Iris pigment epithelial cell (primary cell): ENCODE data around the gene ARHGEF3.
"Not testable (repeated sequence)": the region's sequence is repeated elsewhere in the genome, so short reads cannot be mapped to it uniquely, and the experiment has no call there.

Experiments
- DNase-seq: peaks from one replicate; pipeline ENCODE4 v3.0.0-alpha.2; 2011; ENCODE audit warnings: low read depth

ARHGEF3 gene

DNA sequence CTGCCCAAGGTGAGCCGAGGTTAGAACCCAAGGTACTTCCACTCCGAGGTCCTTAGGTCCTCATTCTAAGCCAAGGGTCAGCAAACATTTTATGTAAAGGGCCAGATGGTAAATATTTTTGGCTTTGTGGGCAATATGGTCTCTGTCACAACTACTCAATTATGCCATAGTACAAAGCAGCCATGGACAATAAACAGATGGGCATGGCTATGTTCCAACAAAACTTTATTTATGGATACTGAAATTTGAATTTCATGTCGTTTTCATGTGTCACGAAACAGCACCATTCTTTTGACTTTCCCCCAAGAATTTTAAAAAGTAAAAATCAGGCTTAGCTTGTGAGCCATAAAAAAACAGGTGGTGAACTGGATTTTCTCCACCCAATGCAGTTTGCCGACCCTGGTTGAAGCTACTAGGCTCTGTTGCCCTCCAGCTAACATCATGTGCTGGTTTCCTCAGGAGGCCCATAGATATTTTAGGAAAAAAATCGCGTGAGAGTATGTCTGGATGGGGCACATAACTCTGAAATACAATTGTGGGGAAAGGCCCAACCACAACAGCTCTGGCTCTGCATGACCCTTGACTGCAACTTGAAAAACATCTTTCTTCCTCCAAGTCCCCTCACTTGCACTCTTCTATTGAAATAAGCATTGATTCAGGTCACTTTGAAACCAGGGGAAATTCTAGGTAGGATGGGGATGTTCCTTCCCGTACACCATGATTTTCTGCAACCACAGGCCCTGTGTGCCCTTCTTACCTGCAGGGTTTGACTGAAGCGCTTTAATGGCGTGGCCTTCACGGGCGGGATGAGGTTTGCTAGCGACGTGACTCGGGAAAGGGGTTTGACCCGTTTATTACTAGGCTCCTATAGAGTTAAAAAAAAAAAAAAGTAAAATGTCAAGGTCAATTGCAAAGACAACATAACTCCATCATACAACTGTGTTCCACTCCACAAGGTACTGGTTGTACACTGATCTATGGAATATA, 28.5 kb downstream of the ARHGEF3 start:
- DNase-seq: no peak

DNA sequence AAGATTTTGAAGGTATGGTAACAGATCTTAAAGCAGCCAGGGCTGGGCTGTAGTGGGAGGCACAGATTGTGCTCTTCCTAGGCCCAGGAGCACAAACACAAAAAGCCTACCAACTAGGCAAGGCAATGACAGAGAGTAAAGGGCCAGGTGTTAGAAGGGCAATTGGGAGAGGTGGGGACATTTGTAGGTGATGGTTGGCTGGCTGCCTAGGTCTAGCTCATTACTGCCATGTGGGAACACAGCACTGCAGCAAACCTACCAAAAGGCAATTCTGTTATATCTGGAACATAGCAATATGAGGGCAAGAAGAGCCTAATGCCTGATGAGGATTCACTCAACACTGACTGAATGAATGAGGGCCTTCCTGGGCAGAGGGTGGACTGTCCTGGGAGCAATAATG, 30.4 kb downstream of the ARHGEF3 start:
- DNase-seq: no peak

DNA sequence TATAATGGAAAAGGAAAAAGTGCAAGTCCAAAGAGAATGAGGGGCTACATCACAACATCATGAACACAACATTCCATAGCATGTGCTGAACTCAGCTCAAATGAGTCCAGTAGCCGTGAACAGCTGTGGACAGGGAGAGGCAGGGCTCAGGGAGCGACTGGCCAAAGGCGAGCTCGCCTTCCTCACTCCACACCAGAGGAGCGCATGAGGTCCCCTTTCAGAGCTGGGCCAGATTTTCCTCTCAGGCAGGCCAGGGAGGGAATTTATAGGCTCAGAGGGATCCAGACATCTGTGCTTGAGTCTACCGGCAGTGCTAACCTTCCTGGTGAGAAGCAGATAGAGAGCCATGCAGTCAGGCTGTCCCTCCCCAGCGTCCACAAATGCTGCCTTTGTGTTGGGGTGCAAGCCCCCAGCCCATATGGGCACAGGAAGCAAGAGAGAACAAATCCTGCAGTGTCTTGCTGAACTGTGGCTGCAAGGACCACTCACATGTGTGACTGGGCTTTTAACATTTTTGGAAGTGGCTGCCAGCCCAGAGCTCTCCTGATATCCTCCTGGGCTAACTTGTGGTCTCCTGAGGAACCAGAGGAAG, 32.5 kb downstream of the ARHGEF3 start:
- no peak for DNase-seq

DNA sequence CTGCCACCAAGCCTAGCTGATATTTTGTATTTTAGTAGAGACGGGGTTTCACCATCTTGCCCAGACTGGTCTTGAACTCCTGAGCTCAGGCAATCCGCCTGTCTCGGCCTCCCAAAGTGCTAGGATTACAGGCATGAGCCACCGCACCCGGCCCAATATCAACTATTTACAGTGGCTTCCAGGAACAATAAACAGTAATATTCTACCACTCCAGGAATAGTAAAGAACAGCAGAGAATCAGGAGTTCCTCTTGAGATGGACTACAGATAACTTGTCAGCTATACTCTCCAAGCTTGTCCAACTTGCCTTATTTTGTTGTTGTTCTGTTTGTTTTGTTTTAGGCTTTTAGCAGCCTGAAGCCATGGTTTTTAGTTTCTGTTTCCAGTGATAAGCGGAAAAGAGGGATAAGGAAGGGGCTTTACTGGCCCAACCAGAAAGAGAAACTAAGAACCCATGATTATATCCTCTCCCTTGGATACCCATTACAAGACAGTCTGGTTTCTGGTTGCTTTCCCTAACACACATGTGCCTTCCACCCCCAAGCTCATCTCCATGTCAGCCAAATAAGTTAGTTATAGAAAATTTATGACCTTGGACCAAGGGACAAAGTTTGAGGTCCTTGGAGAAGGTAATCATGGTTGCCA, 36.7 kb downstream of the ARHGEF3 start:
- DNase-seq: no peak

DNA sequence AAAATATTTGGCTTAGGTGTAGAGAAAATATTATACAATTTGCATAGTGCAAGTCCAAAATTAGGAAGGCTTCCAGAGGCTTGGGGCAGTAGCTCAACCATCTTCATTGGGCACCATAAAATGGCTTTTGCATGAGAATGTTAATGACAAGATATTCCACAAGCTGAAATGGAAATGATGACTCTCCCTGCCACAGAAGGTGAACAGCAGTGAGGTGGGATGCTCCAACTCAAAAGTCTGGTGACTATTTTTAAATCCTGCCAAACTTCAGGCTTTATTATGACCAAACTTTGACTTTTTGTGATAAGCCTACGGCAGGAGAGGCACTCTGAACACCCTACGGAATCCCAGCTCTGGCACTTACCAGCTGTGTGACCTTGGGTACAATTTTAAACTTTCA, 37.6 kb downstream of the ARHGEF3 start:
- no peak for DNase-seq

DNA sequence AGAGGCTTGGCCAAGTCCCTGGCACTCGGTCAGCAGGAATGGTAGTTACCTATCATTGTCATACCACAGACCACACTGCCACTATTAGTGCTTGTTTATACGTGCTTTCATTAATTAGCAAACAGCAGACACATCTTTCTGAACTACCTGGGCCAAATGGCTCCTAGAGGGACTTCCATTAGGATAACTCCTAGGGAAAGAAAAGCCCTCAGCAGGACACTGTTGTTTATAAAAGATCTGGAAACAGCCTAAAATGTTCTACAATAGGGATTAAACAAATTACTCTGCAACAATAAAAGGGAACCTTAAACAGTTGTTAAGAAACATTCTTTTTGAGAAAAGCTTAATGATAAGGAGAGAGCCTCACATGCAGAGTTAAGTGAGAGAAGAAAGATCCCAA, 38.5 kb downstream of the ARHGEF3 start:
- no peak for DNase-seq

DNA sequence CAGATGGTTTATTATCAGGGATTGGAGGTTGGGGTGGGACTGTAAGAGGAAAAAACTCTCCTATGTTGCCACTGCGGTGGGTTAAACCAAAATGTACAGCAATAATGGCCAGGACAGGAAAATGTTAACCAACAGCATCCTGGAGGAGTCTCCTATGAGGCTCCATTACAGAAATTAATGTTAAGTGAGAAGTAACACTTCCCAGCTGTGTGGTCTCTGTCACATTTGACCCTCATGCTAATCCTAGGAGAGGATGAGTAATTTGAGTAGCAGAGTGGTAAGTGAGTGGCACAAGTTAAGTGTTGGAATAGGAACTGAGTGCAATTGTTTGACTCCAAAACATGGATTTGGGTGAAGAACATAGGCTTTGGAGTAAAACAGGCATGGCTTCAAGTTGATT, 39.0 kb downstream of the ARHGEF3 start:
- DNase-seq: no peak

DNA sequence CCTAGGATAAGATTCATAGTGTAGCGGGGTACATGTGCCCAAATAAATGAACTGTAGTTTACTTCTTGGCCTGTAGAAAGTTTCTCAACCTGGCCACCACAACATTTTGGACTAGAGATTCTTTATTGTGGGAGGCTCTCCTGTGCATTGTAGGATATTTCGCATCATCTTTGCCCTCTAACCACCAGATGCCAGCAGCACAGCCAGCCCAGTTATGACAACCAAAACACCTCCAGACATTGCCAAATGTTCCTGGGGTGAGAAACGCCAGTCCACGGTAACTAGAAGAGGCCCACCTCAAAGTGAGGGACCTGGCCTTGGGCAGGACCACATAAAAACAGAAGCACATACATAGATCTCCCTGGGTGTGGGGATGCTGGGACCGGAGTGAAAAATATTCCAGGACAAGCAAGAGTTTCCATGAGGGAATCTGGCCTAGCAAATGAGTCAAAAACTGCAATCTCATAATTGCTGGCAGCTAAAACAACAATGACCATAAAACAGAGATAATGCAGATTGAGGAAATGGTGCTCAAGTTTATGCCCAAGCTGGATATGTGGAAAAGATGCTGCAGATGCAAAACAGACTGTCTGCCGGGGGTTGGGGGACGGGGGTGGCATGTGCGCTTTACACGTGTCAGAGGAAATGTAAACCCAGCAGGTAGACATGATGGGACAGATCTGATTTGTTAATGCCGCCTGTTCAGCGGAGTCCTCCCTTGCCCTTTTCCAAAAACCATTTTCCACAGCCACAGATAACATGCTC, 39.7 kb downstream of the ARHGEF3 start:
- DNase-seq: no peak

DNA sequence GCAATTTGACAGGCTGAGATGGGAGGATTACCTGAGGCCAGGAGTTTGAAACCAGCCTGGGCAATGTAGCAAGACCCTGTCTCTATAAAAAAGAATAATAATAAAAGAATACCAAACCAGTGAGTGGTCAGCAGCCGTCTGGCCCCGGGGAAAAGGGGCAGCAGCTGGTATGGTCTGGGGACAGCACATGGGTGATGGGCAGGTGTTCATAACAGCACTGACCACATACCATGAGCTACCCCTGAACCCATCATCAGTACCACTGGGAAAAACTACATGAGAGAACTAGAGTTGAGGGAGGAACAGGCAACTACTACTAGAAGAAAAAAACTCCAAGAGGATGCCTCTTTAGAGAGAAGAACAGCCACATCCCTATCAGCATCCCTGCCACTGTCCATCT, 40.7 kb downstream of the ARHGEF3 start:
- DNase-seq: no peak

DNA sequence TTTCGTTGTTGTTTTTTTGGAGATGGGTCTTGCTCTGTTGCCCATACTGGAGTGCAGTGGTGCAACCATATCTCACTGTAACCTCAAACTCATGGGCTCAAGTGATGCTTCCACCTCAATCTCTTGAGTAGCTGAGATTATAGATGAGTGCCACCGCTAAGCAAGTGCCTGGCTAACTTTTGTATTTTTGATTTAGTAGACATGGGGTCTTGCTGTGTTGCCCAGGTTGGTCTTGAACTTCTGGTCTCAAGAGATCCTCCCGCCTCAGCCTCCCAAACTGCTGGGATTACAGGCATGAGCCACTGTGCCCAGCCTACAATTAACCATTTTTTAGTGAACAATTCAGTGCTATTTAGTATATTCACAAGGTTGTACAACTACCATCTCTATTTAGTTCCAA, 42.2 kb downstream of the ARHGEF3 start:
- no peak for DNase-seq

DNA sequence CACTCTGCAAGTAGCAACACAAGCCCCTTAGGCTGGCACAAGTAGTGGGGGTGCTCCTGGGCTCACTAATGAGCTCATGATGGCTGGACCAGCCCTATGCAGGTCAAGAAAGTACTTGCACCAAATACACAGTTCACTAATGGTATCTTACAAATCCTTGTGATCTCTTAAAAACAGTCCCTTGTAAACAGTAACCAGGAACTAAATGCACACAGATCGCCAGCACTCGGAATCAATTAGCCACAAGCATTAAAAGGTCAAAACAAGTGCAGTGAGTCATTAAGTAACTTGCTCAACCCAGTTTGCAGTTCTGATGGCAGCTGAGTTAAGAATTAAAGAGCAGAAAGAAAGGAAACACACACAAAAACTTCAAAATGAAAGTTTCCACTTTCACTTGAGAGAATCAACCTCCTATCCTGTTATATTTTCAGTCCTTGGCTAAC, 43.2 kb downstream of the ARHGEF3 start:
- DNase-seq: peak; percentile 97

DNA sequence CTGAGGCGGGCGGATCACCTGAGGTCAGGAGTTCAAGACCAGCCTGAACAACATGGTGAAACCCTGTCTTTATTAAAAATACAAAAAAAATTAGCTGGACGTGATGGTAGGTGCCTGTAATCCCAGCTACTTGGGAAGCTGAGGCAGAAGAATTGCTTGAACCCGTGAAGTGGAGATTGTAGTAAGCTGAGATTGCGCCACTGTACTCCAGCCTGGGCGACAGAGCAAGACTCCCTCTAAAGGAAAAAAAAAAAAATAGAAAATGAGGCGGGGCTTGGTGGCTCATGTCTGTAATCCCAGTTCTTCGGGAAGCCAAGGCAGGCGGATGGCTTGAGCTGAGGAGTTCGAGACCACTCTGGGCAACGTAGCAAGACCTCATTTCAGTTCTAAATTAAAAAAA, 43.7 kb downstream of the ARHGEF3 start:
- not testable (repeated sequence) for DNase-seq

DNA sequence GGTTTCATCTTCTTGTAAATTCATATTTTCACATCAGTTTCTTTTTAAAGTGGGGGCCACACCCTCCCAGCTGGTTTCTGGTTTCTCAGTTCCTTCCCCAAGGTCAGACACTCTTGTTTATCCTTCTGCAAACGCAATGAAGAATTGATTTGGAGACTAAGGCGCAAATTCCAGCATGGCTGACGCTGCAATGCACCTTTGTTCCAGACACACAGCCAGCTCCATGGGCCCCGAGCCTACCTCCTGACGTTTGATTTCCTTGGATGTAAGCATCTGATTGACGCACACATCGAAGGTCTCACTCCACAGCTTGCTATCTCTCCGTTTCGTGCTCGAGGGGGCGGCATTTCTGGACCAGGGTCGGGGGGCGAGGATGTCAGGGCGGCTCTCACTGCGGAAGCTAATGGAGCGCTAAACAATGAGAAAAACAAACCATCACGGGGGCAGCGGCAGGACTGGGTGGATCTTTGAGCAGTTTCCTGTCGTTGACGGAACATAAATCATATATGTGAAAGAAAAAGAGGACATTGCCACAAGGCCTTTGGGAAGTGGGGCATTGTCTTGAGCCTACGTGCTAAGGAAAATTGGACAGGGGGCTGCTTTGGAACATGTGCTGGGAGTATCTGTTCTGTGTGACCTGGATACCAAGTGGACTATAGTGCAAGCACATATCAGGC, 46.9 kb downstream of the ARHGEF3 start:
- no peak for DNase-seq

DNA sequence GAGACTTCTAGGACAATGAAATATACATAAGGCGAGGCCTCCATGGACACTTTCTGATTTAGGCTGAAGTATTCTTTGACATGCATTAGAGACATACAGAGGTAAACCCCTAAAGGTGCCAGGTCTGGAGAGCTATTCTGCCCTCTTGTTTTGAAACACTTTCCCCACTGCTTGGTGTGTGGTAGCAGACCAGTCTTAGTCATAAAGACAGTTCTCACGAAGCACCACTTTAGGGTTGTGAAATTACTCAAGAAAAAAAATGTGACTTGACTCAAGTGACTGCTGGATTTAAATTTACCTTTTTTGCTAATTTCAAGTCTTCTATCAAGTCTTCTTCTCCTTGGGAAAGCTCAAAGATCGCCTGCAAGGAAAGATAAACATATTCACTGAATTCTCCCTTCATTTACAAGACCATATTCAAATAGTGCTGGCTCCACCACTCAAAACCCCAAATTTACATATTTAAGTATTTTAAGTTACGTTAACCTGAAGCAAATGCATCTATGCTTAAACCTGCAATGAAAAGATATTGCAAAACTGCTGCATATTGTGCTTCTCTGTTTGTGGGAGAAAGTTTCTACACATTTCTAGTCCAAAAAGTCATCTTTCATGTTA, 48.4 kb downstream of the ARHGEF3 start:
- peak; percentile 79 for DNase-seq

DNA sequence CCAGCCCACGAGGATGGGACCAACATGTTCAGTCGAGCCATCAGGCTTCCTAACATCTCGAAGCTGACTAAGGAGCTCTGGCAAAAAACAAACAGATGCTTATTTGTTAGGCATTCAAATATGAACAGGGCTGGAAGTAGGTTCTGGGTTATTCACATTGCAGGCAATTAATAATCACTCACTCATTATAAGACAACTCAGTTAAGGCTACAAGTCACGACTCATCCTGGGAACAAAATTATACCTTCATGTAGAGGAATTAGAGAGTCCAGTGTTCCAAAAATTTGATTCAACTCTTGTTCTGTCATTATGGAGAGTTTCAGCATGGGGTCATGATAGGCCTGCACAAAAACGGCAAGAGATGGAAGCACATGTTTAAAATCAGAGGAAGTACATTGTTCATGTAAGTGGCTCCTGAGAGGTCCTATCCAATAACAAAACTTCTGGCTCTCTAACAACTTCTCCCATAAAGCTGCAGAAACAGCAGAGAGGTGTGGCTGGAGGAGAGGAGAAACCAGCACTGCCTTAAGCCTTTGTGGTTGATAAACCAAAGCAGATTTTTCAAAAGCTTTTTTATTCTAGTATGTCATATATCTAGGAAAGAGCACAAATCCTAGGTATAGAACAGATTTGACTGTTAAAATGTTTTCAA, 50.6 kb downstream of the ARHGEF3 start:
- no peak for DNase-seq

DNA sequence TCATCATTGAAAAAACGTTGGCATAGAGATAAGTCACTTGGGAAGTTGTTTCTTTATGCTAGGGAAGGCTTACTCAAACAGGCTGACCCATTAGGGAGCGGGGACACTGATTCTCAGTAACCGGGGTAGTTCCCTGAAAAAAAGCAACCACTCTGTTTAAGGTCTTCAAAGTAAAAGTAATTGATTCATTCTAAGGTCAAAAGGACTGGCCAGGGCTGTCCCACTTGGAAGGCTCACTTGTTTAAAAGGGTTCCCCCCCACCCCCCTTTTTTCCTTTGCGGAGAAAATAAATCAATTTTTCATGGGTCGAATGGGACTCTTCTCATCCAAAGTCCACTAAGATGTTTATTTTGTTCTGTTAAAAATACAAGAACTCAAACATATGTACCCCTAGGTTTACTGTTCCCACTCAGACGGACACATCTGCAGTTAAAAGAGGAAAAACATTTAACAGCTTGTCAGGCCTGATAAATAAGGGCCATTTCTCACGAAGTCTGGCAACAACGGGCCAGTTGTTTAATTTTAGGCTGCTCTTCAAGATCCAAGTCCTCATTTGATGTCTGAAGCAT, 53.0 kb downstream of the ARHGEF3 start:
- no peak for DNase-seq

DNA sequence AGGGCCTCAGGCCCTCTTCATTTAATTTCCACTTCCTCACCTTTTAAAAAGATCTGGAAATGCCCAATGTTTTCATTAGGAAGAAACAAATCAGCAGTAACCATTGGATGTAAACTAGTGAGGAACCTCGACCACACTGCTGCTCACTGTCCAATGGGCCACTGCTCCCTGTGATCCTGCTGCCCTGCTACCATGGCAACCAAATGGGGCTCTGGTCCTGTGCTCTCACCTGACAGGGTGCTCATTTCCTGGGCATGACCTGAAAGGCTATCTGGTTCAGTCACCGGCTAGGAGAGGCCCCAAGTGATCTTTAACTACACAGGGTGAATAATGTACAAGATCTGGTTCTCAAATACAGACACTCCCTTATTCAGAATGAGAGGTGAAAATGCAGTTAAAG, 54.6 kb downstream of the ARHGEF3 start:
- no peak for DNase-seq

DNA sequence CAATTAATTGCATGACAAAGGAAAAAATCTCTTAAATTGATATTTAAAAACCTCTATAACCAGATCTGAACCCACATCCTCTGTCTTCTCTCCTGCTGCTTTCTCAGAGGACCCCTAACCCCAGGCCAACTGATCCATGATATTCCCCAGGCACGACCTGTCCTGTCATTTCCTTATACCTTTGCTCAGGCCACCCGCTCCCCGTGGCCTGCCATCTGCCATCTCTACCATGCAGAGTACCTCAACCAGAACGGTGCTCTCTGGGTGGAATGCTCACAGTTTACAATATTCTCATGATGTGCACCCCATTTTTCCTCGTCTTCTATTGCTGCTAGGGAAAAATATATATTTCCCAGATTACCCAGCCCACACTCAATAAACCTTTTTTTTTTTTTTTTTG, 57.7 kb downstream of the ARHGEF3 start:
- DNase-seq: no peak

DNA sequence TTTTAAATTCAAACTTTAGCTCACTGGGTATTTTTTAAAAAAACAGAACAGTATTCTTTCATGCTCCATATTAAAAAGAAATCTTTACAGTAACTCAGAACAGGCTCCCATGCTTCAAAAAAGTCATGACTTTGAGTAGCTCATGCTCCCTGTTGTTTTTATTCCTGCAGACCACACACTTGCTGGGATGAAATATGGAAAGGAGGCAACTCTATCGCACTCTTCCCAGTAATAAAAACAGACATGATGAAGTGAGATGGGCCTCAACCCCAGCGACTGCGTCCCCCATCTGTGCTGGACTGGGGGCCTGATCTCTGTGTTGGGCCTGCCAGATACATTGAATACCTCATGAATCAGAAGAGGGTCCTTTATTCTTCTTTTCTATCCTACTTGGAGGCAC, 58.9 kb downstream of the ARHGEF3 start:
- no peak for DNase-seq

DNA sequence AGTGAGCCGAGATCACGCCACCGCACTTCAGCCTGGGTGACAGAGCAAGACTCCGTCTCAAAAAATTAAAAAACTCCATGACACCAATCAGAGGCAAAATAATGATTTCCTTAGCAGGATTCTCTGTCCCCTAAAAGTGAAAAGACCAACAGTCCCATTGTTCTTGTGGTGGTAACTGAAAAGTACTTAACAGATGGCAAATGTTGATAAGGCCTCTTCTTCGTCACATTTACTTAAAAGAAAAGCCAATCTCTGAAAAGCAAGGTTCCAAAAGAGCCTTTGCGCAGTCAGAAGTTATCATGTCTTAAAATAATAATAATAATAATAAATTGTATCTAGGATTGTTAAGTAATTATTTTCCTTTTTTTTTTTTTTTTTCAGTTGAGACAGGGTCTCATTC, 62.7 kb downstream of the ARHGEF3 start:
- no peak for DNase-seq
